Natural killer cell (primary cell): ENCODE data around the gene CCDC175. TPM values are rescaled to one million over a fixed set of nuclear protein-coding genes. Genes with fewer than 3 reads are reported as not detected.

Source experiments
- ATAC-seq, 3 donors: fragments of 150-1000 bp in 2 of 3; fragments of 200-7000 bp in 1 of 3; cut with Tn5 transposase; 1 replicate in 1 of 3; 2 replicates in 2 of 3; pipeline ENCODE4 v1.10.0; 2021; ENCODE audit warnings: mild to moderate bottlenecking in 2 of 3, moderate library complexity in 2 of 3
- DNase-seq, 2 donors: peaks; one replicate each; pipeline versions ENCODE4 v3.0.0 to v3.0.0-alpha.2; 2013 to 2021; ENCODE audit warnings: mixed read lengths in 1 of 2
- H3K27ac ChIP-seq: one replicate; pipeline ENCODE4 v1.5.1; 2013; ENCODE audit warnings: mild to moderate bottlenecking, low read length
- H3K27me3 ChIP-seq: one replicate; pipeline ENCODE4 v1.6.1; 2013; ENCODE audit warnings: low read length; ENCODE audit not compliant: control insufficient read depth, insufficient read depth
- H3K36me3 ChIP-seq: one replicate; pipeline ENCODE4 v1.6.1; 2013; ENCODE audit warnings: low read length; ENCODE audit not compliant: control insufficient read depth, insufficient read depth
- H3K4me1 ChIP-seq: one replicate; pipeline ENCODE4 v1.6.1; 2013; ENCODE audit warnings: low read length; ENCODE audit not compliant: control insufficient read depth, insufficient read depth
- H3K4me3 ChIP-seq: one replicate; pipeline ENCODE4 v1.5.1; 2013; ENCODE audit warnings: low read length
- H3K9me3 ChIP-seq: one replicate; pipeline ENCODE4 v1.6.1; 2013; ENCODE audit warnings: low read length; ENCODE audit not compliant: control insufficient read depth, insufficient read depth
- H3K27ac Mint-ChIP-seq, 2 donors: one replicate each; pipeline ENCODE4 v1.8.0; 2022; ENCODE audit warnings: mild to moderate bottlenecking in 2 of 2, mixed read lengths in 2 of 2, moderate library complexity in 1 of 2
- H3K27me3 Mint-ChIP-seq, 2 donors: one replicate each; pipeline ENCODE4 v1.8.0; 2022; ENCODE audit warnings: low read depth in 2 of 2, mixed read lengths in 2 of 2
- H3K36me3 Mint-ChIP-seq: one replicate; pipeline ENCODE4 v1.8.0; 2022; ENCODE audit warnings: mixed read lengths
- H3K4me1 Mint-ChIP-seq, 2 donors: one replicate each; pipeline ENCODE4 v1.8.0; 2022; ENCODE audit warnings: mixed read lengths in 2 of 2
- H3K4me3 Mint-ChIP-seq: one replicate; pipeline ENCODE4 v1.8.0; 2022; ENCODE audit warnings: mild to moderate bottlenecking, moderate library complexity, mixed read lengths
- H3K9me3 Mint-ChIP-seq, 2 donors: one replicate each; pipeline ENCODE4 v1.8.0; 2022; ENCODE audit warnings: mixed read lengths in 2 of 2
- CTCF ChIP-seq: fragments of 200-600 bp; IDR thresholded peaks from one replicate; pipeline ENCODE4 v1.8.0; 2022; ENCODE audit warnings: antibody characterized with exemption
- WGBS: methylation state at CpG from one replicate; pipeline ENCODE4 v1.1.7; 2013; ENCODE audit warnings: missing lambda C conversion rate; ENCODE audit not compliant: insufficient coverage; 5-methylcytosine and 5-hydroxymethylcytosine counted together
- intact Hi-C: fragments of 100-400 bp; cut with micrococcal nuclease; formaldehyde crosslinking; loops from one replicate; pipeline ENCODE4 v1.14.2; 2022
- total RNA-seq, 4 donors: library from RNA; stranded (reverse); fragments of 120-200 nt in 1 of 4; gene quantifications; one replicate each; pipeline versions ENCODE4 v1.2.3 to v1.2.4, GENCODE V29; 2013 to 2022

CCDC175 gene
- total RNA-seq, 3 donors from 2014 or later (not counting 1 experiment from before 2014, with no cell fraction given), result not detected

GRCh38 chr14:59461891-59462290 is 114.7 kb downstream of the CCDC175 start:
- no peak overlapping the region for H3K27ac Mint-ChIP-seq
- peaks cover 6% of the 10 kb centered on the region for H3K27me3 ChIP-seq
- H3K36me3 ChIP-seq, result no peaks in the 10 kb centered on the region
- peaks cover 6 to 9% of the 10 kb centered on the region in 2 donors for H3K27me3 Mint-ChIP-seq
- no peaks in the 10 kb centered on the region for H3K9me3 Mint-ChIP-seq
- H3K4me1 Mint-ChIP-seq, result peaks cover 7 to 19% of the 10 kb centered on the region in 2 donors
- H3K9me3 ChIP-seq, result no peaks in the 10 kb centered on the region
- H3K4me3 Mint-ChIP-seq, result no peak overlapping the region
- no peak overlapping the region for H3K4me3 ChIP-seq
- DNase-seq, result no peak
- H3K27ac ChIP-seq, result no peak overlapping the region
- TF ChIP-seq CTCF, result no peak
- whole genome bisulfite sequencing, result no CpG with 5 or more reads among the region's 1 CpG
- no peaks in the 10 kb centered on the region for H3K36me3 Mint-ChIP-seq
- ATAC-seq, result no peak
- peaks cover 13% of the 10 kb centered on the region for H3K4me1 ChIP-seq
- intact Hi-C loops, result no loop called here

GRCh38 chr14:59460378-59460777 is 116.2 kb downstream of the CCDC175 start:
- Histone ChIP-seq H3K27ac (no peak overlapping the region), H3K9me3 (no peaks in the 10 kb centered on the region), H3K4me3 (no peak overlapping the region), H3K36me3 (no peaks in the 10 kb centered on the region), H3K4me1 (peaks cover 11% of the 10 kb centered on the region), H3K27me3 (peaks cover 6% of the 10 kb centered on the region)
- intact Hi-C loops, result no loop called here
- DNase-seq (no peak), ATAC-seq (no peak)
- Mint-ChIP-seq H3K36me3 (no peaks in the 10 kb centered on the region), H3K4me3 (no peak overlapping the region), H3K27me3 (peaks cover 6 to 9% of the 10 kb centered on the region in 2 donors), H3K27ac (no peak overlapping the region), H3K9me3 (no peaks in the 10 kb centered on the region), H3K4me1 (peaks cover 7 to 14% of the 10 kb centered on the region in 2 donors)
- no peak for TF ChIP-seq CTCF
- 100% methylated on average over 1 of the region's 1 CpG for WGBS

DNA sequence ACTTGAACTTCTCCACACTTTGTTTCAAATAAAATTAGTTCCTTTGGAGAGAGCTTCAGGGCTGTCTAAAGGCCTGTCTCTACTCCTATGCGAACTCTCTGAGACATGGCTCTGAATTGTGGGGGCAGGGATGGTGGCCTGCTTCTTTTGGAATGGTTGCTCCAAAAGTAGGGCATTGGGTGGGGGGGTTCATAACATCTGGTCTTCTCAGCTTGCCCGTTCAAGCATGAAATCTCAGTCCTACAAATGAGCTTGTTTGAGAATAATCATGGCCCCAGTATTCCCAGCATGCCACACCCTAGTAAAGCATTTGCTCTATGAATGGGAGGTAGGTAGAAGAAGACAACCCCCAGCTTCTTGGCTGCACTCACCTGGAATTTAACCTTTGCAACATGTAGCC is 118.1 kb downstream of the CCDC175 start:
- H3K4me3 Mint-ChIP-seq, result no peak overlapping the region
- H3K9me3 Mint-ChIP-seq, result no peaks in the 10 kb centered on the region
- no peak for ATAC-seq
- H3K36me3 Mint-ChIP-seq, result no peaks in the 10 kb centered on the region
- Histone ChIP-seq H3K27ac (no peak overlapping the region), H3K9me3 (no peaks in the 10 kb centered on the region), H3K36me3 (no peaks in the 10 kb centered on the region), H3K4me3 (no peak overlapping the region), H3K27me3 (peaks cover 6% of the 10 kb centered on the region), H3K4me1 (peaks cover under 1% of the 10 kb centered on the region)
- peaks cover 0 to 2% of the 10 kb centered on the region in 2 donors for H3K4me1 Mint-ChIP-seq
- H3K27me3 Mint-ChIP-seq, result peaks cover 6 to 9% of the 10 kb centered on the region in 2 donors
- intact Hi-C loops, result no loop called here
- WGBS, result 93% methylated on average over 2 of the region's 2 CpGs
- no peak for TF ChIP-seq CTCF
- H3K27ac Mint-ChIP-seq, result no peak overlapping the region
- no peak for DNase-seq

DNA sequence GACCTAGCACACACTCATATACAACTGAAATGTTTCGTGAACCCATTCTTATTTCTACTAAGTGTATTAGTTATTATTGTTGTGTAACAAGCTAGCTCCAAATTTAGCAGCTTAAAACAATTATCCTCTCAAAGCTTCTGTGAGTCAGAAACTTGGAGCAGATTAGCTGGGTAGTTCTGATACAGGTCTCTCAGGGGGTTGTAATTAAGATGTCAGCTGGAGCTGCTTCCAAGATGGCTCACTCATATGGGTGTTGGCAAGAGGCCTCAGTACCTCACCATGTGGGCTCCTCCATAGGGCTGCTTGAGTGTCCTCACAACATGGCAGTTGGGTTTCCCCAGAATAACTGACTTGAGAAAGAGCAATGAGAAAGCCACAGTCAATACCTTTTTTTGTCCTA is 121.2 kb downstream of the CCDC175 start:
- ATAC-seq (no peak), DNase-seq (no peak)
- H3K9me3 ChIP-seq, result no peaks in the 10 kb centered on the region
- H3K4me3 ChIP-seq, result no peak overlapping the region
- Mint-ChIP-seq H3K27me3 (peaks cover 0 to 2% of the 10 kb centered on the region in 2 donors), H3K4me3 (no peak overlapping the region), H3K36me3 (no peaks in the 10 kb centered on the region), H3K9me3 (no peaks in the 10 kb centered on the region), H3K4me1 (no peaks in the 10 kb centered on the region), H3K27ac (no peak overlapping the region)
- no peaks in the 10 kb centered on the region for H3K36me3 ChIP-seq
- intact Hi-C loops, result no loop called here
- H3K4me1 ChIP-seq, result no peaks in the 10 kb centered on the region
- no peak for TF ChIP-seq CTCF
- WGBS, result no CpG with 5 or more reads among the region's 1 CpG
- no peaks in the 10 kb centered on the region for H3K27me3 ChIP-seq
- H3K27ac ChIP-seq, result no peak overlapping the region
